Measurements from ENCODE around the gene FBXL4.
A peak's percentile ranks its signal among the peaks of the same experiment; 100 is the strongest.

Gene FBXL4

DNA sequence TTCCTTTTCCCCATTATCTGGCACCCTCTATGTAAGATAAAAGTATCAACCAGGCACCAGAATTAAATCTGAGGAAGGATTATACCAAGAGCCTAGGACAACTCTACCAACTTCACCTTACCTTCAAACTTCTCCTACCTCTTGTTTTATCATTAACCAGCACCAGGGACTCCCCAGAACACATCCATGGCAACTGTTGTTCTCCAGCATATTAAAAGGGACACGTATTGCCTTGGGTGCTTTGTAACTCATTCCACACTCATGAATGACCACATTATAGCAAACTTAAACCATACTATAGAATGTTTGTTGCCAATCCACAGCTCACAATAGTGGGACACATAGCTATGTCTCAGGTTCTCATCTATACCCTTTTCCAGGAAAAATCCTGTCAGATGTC, 11.9 kb upstream of the FBXL4 start:
- Histone ChIP-seq H3K4me2 (ENCODE audit: low read length, poor library complexity, severe bottlenecking) (no peak overlapping the region), H4K8ac (ENCODE audit: low read length) (no peak overlapping the region), H4K91ac (ENCODE audit: low read length) (no peak overlapping the region), H3K18ac (ENCODE audit: low read depth in 1 of 2, low read length in 2 of 2) (no peak overlapping the region), H2BK15ac (ENCODE audit: low read depth, poor library complexity, severe bottlenecking) (no peak overlapping the region), H3K4me1 (ENCODE audit: control insufficient read depth, insufficient read depth, low read depth, low read length) (peaks cover 1% of the 10 kb centered on the region), H2AK5ac (ENCODE audit: low read length, severe bottlenecking) (no peak overlapping the region), H2AFZ (ENCODE audit: low read depth, low read length) (no peak overlapping the region), H3K23ac (ENCODE audit: low read length in 2 of 2) (no peak overlapping the region), H3K27me3 (ENCODE audit: control insufficient read depth in 1 of 2, insufficient read depth in 1 of 2, low read length in 2 of 2) (peaks cover 0 to 1% of the 10 kb centered on the region in 2 experiments), H3K79me1 (replicated peaks; ENCODE audit: low read length, poor library complexity, severe bottlenecking) (no peaks in the 10 kb centered on the region), H3K14ac (ENCODE audit: low read length in 2 of 2) (no peak overlapping the region), H2BK120ac (ENCODE audit: low read depth, low read length) (no peak overlapping the region), H2BK5ac (ENCODE audit: low read depth, low read length, poor library complexity, severe bottlenecking) (no peak overlapping the region), H3K4ac (ENCODE audit: low read depth in 1 of 2, low read length in 2 of 2) (no peak overlapping the region), H3K9ac (ENCODE audit: low read length) (no peak overlapping the region), H3K9me3 (ENCODE audit: control insufficient read depth, low read length) (no peaks in the 10 kb centered on the region), H3K4me3 (ENCODE audit: insufficient read depth in 1 of 2, low read depth in 1 of 2, low read length in 2 of 2) (no peak overlapping the region), H3K27ac (ENCODE audit: low read length, poor library complexity, severe bottlenecking) (no peak overlapping the region), H2BK12ac (ENCODE audit: low read length in 2 of 2) (no peak overlapping the region), H3K36me3 (ENCODE audit: control insufficient read depth in 1 of 2, insufficient read depth in 2 of 2, low read depth in 1 of 2, low read length in 2 of 2) (no peaks in the 10 kb centered on the region)
- no peak for DNase-seq
- 92% methylated on average over 1 of the region's 1 CpG for whole genome bisulfite sequencing

DNA sequence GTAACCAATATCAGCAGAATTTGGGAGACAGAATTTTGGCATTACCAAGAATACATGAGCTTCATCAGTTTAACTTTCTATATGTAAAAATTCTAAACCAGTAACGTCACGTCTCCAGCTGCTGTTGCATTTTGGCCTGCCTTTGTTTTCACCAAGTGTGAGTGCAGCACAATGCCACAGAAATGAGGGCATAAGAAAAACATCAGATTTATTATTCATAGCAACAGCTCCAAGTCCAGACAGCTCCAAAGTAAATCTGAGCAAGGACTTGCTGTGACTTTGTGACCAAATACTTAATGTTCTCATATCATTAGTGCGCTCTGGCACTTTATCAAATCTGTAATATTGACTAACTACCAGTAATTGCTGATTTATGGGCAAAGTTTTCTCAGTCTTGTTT, 11.0 kb upstream of the FBXL4 start:
- Histone ChIP-seq H2BK5ac (ENCODE audit: low read depth, low read length, poor library complexity, severe bottlenecking) (no peak overlapping the region), H4K8ac (ENCODE audit: low read length) (no peak overlapping the region), H3K18ac (ENCODE audit: low read depth in 1 of 2, low read length in 2 of 2) (no peak overlapping the region), H3K23ac (ENCODE audit: low read length in 2 of 2) (no peak overlapping the region), H2BK12ac (ENCODE audit: low read length in 2 of 2) (no peak overlapping the region), H3K4ac (ENCODE audit: low read depth in 1 of 2, low read length in 2 of 2) (no peak overlapping the region), H2BK15ac (ENCODE audit: low read depth, poor library complexity, severe bottlenecking) (no peak overlapping the region), H3K4me1 (ENCODE audit: control insufficient read depth, insufficient read depth, low read depth, low read length) (peaks cover 1% of the 10 kb centered on the region), H3K27ac (ENCODE audit: low read length, poor library complexity, severe bottlenecking) (no peak overlapping the region), H2AFZ (ENCODE audit: low read depth, low read length) (no peak overlapping the region), H3K27me3 (ENCODE audit: control insufficient read depth in 1 of 2, insufficient read depth in 1 of 2, low read length in 2 of 2) (no peaks in the 10 kb centered on the region), H3K79me1 (replicated peaks; ENCODE audit: low read length, poor library complexity, severe bottlenecking) (no peaks in the 10 kb centered on the region), H3K36me3 (ENCODE audit: control insufficient read depth in 1 of 2, insufficient read depth in 2 of 2, low read depth in 1 of 2, low read length in 2 of 2) (no peaks in the 10 kb centered on the region), H3K9ac (ENCODE audit: low read length) (no peak overlapping the region), H2AK5ac (ENCODE audit: low read length, severe bottlenecking) (no peak overlapping the region), H2BK120ac (ENCODE audit: low read depth, low read length) (no peak overlapping the region), H3K4me2 (ENCODE audit: low read length, poor library complexity, severe bottlenecking) (no peak overlapping the region), H3K14ac (ENCODE audit: low read length in 2 of 2) (no peak overlapping the region), H3K4me3 (ENCODE audit: insufficient read depth in 1 of 2, low read depth in 1 of 2, low read length in 2 of 2) (no peak overlapping the region), H3K9me3 (ENCODE audit: control insufficient read depth, low read length) (no peaks in the 10 kb centered on the region), H4K91ac (ENCODE audit: low read length) (no peak overlapping the region)
- WGBS: 98% methylated on average over 3 of the region's 3 CpGs
- DNase-seq: no peak

DNA sequence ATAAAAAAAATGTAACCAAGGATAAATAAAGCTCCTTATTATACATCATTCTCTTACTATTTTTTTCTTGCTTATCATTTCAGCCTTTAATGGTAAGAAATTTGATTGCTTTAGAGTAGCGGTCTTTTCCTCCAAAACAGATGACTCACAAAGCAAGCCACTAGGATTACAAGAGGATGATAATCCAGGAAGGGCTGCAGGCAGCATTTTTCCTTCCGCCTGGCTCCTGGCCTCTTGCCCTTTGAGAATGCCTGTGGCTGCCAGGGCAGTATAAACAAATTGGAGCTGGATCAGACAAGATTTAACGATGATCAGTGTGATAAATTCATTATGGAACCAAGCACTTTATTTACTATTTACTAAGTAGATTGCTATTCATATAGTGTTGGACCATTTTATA, 9.7 kb upstream of the FBXL4 start:
- H3K27ac ChIP-seq (ENCODE audit: low read length, poor library complexity, severe bottlenecking): no peak overlapping the region
- peak; percentile 85 for DNase-seq
- H2AFZ ChIP-seq (ENCODE audit: low read depth, low read length): no peak overlapping the region
- H3K4me3 ChIP-seq (ENCODE audit: insufficient read depth in 1 of 2, low read depth in 1 of 2, low read length in 2 of 2): no peak overlapping the region
- H2BK15ac ChIP-seq (ENCODE audit: low read depth, poor library complexity, severe bottlenecking): no peak overlapping the region
- H2BK5ac ChIP-seq (ENCODE audit: low read depth, low read length, poor library complexity, severe bottlenecking): no peak overlapping the region
- no peak overlapping the region for H3K9ac ChIP-seq (ENCODE audit: low read length)
- 0% methylated on average over 2 of the region's 3 CpGs for WGBS
- no peak overlapping the region for H2BK12ac ChIP-seq (ENCODE audit: low read length in 2 of 2)
- no peak overlapping the region for H2BK120ac ChIP-seq (ENCODE audit: low read depth, low read length)
- H3K14ac ChIP-seq (ENCODE audit: low read length in 2 of 2): no peak overlapping the region
- no peak overlapping the region for H3K18ac ChIP-seq (ENCODE audit: low read depth in 1 of 2, low read length in 2 of 2)
- no peaks in the 10 kb centered on the region for H3K36me3 ChIP-seq (ENCODE audit: control insufficient read depth in 1 of 2, insufficient read depth in 2 of 2, low read depth in 1 of 2, low read length in 2 of 2)
- H3K4me1 ChIP-seq (ENCODE audit: control insufficient read depth, insufficient read depth, low read depth, low read length): peaks cover 1% of the 10 kb centered on the region
- no peak overlapping the region for H4K8ac ChIP-seq (ENCODE audit: low read length)
- no peaks in the 10 kb centered on the region for H3K79me1 ChIP-seq (replicated peaks; ENCODE audit: low read length, poor library complexity, severe bottlenecking)
- no peak overlapping the region for H4K91ac ChIP-seq (ENCODE audit: low read length)
- H3K4ac ChIP-seq (ENCODE audit: low read depth in 1 of 2, low read length in 2 of 2): no peak overlapping the region
- H2AK5ac ChIP-seq (ENCODE audit: low read length, severe bottlenecking): no peak overlapping the region
- no peaks in the 10 kb centered on the region for H3K27me3 ChIP-seq (ENCODE audit: control insufficient read depth in 1 of 2, insufficient read depth in 1 of 2, low read length in 2 of 2)
- H3K4me2 ChIP-seq (ENCODE audit: low read length, poor library complexity, severe bottlenecking): no peak overlapping the region
- H3K9me3 ChIP-seq (ENCODE audit: control insufficient read depth, low read length): no peaks in the 10 kb centered on the region
- H3K23ac ChIP-seq (ENCODE audit: low read length in 2 of 2): no peak overlapping the region

DNA sequence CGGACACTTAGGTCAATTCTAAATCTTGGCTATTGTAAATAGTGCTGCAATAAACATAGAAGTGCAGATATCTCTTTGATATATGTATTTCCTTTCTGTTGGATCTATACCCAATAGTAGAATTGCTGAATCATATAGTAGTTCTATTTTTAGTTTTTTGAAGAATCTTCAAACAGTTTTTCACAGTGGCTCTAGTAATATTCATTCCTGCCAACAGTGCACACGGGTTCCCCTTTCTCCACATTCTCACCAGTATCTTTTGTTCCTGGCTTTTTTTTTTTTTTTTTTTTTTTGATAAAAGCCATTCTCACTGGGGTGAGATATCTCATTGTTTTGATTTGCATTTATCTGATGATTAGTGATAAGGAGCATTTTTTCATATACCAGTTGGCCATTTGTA, 1.8 kb upstream of the FBXL4 start:
- WGBS: no CpG with 5 or more reads among the region's 2 CpGs

More for the DNA sequence above, 1.8 kb upstream of the FBXL4 start:
- Histone ChIP-seq H3K4me2 (ENCODE audit: low read length, poor library complexity, severe bottlenecking) (no peak overlapping the region), H4K8ac (ENCODE audit: low read length) (no peak overlapping the region), H3K36me3 (ENCODE audit: control insufficient read depth in 1 of 2, insufficient read depth in 2 of 2, low read depth in 1 of 2, low read length in 2 of 2) (no peaks in the 10 kb centered on the region), H3K4me1 (ENCODE audit: control insufficient read depth, insufficient read depth, low read depth, low read length) (no peaks in the 10 kb centered on the region), H3K23ac (ENCODE audit: low read length in 2 of 2) (no peak overlapping the region), H3K18ac (ENCODE audit: low read depth in 1 of 2, low read length in 2 of 2) (no peak overlapping the region), H3K27me3 (ENCODE audit: control insufficient read depth in 1 of 2, insufficient read depth in 1 of 2, low read length in 2 of 2) (no peaks in the 10 kb centered on the region), H2AFZ (ENCODE audit: low read depth, low read length) (no peak overlapping the region), H2AK5ac (ENCODE audit: low read length, severe bottlenecking) (no peak overlapping the region), H2BK15ac (ENCODE audit: low read depth, poor library complexity, severe bottlenecking) (no peak overlapping the region), H2BK12ac (ENCODE audit: low read length in 2 of 2) (no peak overlapping the region), H3K27ac (ENCODE audit: low read length, poor library complexity, severe bottlenecking) (no peak overlapping the region), H2BK120ac (ENCODE audit: low read depth, low read length) (no peak overlapping the region), H3K14ac (ENCODE audit: low read length in 2 of 2) (no peak overlapping the region), H3K79me1 (replicated peaks; ENCODE audit: low read length, poor library complexity, severe bottlenecking) (no peaks in the 10 kb centered on the region), H3K9me3 (ENCODE audit: control insufficient read depth, low read length) (no peaks in the 10 kb centered on the region), H3K9ac (ENCODE audit: low read length) (no peak overlapping the region), H2BK5ac (ENCODE audit: low read depth, low read length, poor library complexity, severe bottlenecking) (no peak overlapping the region), H4K91ac (ENCODE audit: low read length) (no peak overlapping the region), H3K4ac (ENCODE audit: low read depth in 1 of 2, low read length in 2 of 2) (no peak overlapping the region), H3K4me3 (ENCODE audit: insufficient read depth in 1 of 2, low read depth in 1 of 2, low read length in 2 of 2) (no peak overlapping the region)
- no peak for DNase-seq
